OCI-LY3 (cell line): ENCODE measurements around the gene BTRC.
A peak's percentile ranks its signal among the peaks of the same experiment; 100 is the strongest.

Experiments used
- H2AFZ ChIP-seq: fragments of 200-600, 300-600 bp; shearing (Covaris generic); 2 replicates; pipeline ENCODE4 v1.6.0; 2014; ENCODE audit warnings: antibody characterized with exemption, low read depth, low read length
- H3K27ac ChIP-seq: fragments of 200-600, 300-600 bp; sonication (generic); 2 replicates; pipeline ENCODE4 v1.5.1; 2014; ENCODE audit warnings: mild to moderate bottlenecking, low read length, moderate library complexity, mixed read lengths
- H3K27me3 ChIP-seq: fragments of 200-600, 300-600 bp; sonication (generic); 2 replicates; pipeline ENCODE4 v1.6.1; 2014; ENCODE audit warnings: low read depth, low read length, mixed read lengths
- H3K36me3 ChIP-seq: fragments of 200-600, 300-600 bp; sonication (generic); replicated peaks from 2 replicates; pipeline ENCODE3; 2014; ENCODE audit warnings: low read depth, low read length, mixed read lengths
- H3K4me1 ChIP-seq: fragments of 300-600, 200-600 bp; sonication (generic); 2 replicates; pipeline ENCODE4 v1.6.1; 2014; ENCODE audit warnings: low read length, mixed read lengths
- H3K4me2 ChIP-seq: fragments of 200-600, 300-600 bp; sonication (generic); 2 replicates; pipeline ENCODE4 v1.6.1; 2014; ENCODE audit warnings: low read length, mixed read lengths
- H3K4me3 ChIP-seq: fragments of 300-600, 200-600 bp; sonication (generic); 2 replicates; pipeline ENCODE4 v1.5.1; 2014; ENCODE audit warnings: antibody characterized with exemption, mild to moderate bottlenecking, low read length, moderate library complexity
- H3K79me2 ChIP-seq: fragments of 300-600, 200-600 bp; shearing (Covaris generic); 2 replicates; pipeline ENCODE4 v1.6.1; 2014; ENCODE audit warnings: mild to moderate bottlenecking, low read length, mixed read lengths
- H3K9ac ChIP-seq: fragments of 300-600, 200-600 bp; shearing (Covaris generic); 2 replicates; pipeline ENCODE4 v1.6.0; 2014; ENCODE audit warnings: mild to moderate bottlenecking, low read length, moderate library complexity
- H3K9me3 ChIP-seq: fragments of 200-600, 300-600 bp; shearing (Covaris generic); 2 replicates; pipeline ENCODE4 v1.6.1; 2014; ENCODE audit warnings: low read length, mixed read lengths; ENCODE audit not compliant: insufficient read depth
- H4K20me1 ChIP-seq: fragments of 200-600, 300-600 bp; sonication (generic); 2 replicates; pipeline ENCODE4 v1.6.1; 2016; ENCODE audit warnings: low read length, mixed read lengths; ENCODE audit not compliant: insufficient read depth
- CTCF ChIP-seq: fragments of 200-600, 300-600 bp; sonication (generic); IDR thresholded peaks from 2 replicates; pipeline ENCODE4 v1.5.1; 2014; ENCODE audit warnings: antibody characterized with exemption, low read length, low read depth
- EZH2phosphoT487 ChIP-seq: fragments of 200-600 bp; shearing (Covaris generic); IDR thresholded peaks from 2 replicates; pipeline ENCODE4 v1.6.1; 2018; ENCODE audit warnings: antibody characterized with exemption, mixed run types, low read depth

BTRC gene

GRCh38 chr10:101375076-101375475 lies 21.1 kb downstream of the BTRC start:
- peak overlapping the region; percentile 20; the same call in 1 of the 2 replicates for H3K4me2 ChIP-seq
- no peaks in the 10 kb centered on the region for H3K27me3 ChIP-seq
- peaks cover 10% of the 10 kb centered on the region for H3K4me1 ChIP-seq
- no peak overlapping the region for H3K4me3 ChIP-seq
- H3K36me3 ChIP-seq: no peaks in the 10 kb centered on the region
- no peaks in the 10 kb centered on the region for H3K79me2 ChIP-seq
- TF ChIP-seq EZH2phosphoT487: no peak
- no peak for TF ChIP-seq CTCF
- no peaks in the 10 kb centered on the region for H4K20me1 ChIP-seq
- no peak overlapping the region for H3K9ac ChIP-seq
- H3K27ac ChIP-seq: no peak overlapping the region
- no peak overlapping the region for H2AFZ ChIP-seq
- no peaks in the 10 kb centered on the region for H3K9me3 ChIP-seq

GRCh38 chr10:101379663-101380352 lies 25.8 kb downstream of the BTRC start:
- peaks cover 8% of the 10 kb centered on the region for H3K4me1 ChIP-seq
- H3K27ac ChIP-seq: no peak overlapping the region

GRCh38 chr10:101380353-101381017 lies 26.5 kb downstream of the BTRC start:
- no peak overlapping the region for H3K9ac ChIP-seq
- H3K27me3 ChIP-seq: no peaks in the 10 kb centered on the region
- no peak overlapping the region for H3K4me3 ChIP-seq
- peaks cover 2% of the 10 kb centered on the region; the same call in 1 of the 2 replicates for H3K4me1 ChIP-seq
- no peaks in the 10 kb centered on the region for H3K36me3 ChIP-seq
- TF ChIP-seq EZH2phosphoT487: no peak
- TF ChIP-seq CTCF: no peak
- no peaks in the 10 kb centered on the region for H3K79me2 ChIP-seq
- no peaks in the 10 kb centered on the region for H4K20me1 ChIP-seq
- no peak overlapping the region for H3K4me2 ChIP-seq
- H2AFZ ChIP-seq: no peak overlapping the region
- no peak overlapping the region for H3K27ac ChIP-seq
- H3K9me3 ChIP-seq: no peaks in the 10 kb centered on the region

More at GRCh38 chr10:101379663-101380352, 25.8 kb downstream of the BTRC start:
- Histone ChIP-seq H4K20me1 (no peaks in the 10 kb centered on the region), H2AFZ (no peak overlapping the region), H3K4me3 (no peak overlapping the region), H3K27me3 (no peaks in the 10 kb centered on the region), H3K4me2 (no peak overlapping the region), H3K79me2 (no peaks in the 10 kb centered on the region), H3K9ac (no peak overlapping the region), H3K36me3 (no peaks in the 10 kb centered on the region), H3K9me3 (no peaks in the 10 kb centered on the region)
- TF ChIP-seq CTCF (no peak), EZH2phosphoT487 (no peak)

GRCh38 chr10:101385866-101386658 lies 32.1 kb downstream of the BTRC start:
- H3K79me2 ChIP-seq: no peaks in the 10 kb centered on the region

More at GRCh38 chr10:101385866-101386658, 32.1 kb downstream of the BTRC start:
- Histone ChIP-seq H3K36me3 (no peaks in the 10 kb centered on the region), H3K27me3 (no peaks in the 10 kb centered on the region), H4K20me1 (no peaks in the 10 kb centered on the region), H2AFZ (no peak overlapping the region), H3K4me3 (no peak overlapping the region), H3K9ac (no peak overlapping the region), H3K4me2 (no peak overlapping the region), H3K27ac (no peak overlapping the region), H3K4me1 (no peaks in the 10 kb centered on the region), H3K9me3 (no peaks in the 10 kb centered on the region)
- TF ChIP-seq EZH2phosphoT487 (no peak), CTCF (no peak)
